ENCODE data around the gene OR2V1.

GRCh38 chr5:181112476-181112875, 18.5 kb downstream of the OR2V1 start:
- no peak for TF ChIP-seq CTCF (IDR thresholded peaks at IDR 0.05)
- TF ChIP-seq POLR2A (IDR thresholded peaks at IDR 0.05) = no peak

Measured in uterus (tissue), 2 donors.